ENCODE data around the gene POMP.
"Not testable (repeated sequence)": the region's sequence is repeated elsewhere in the genome, so short reads cannot be mapped to it uniquely, and the experiment has no call there.

POMP gene

DNA sequence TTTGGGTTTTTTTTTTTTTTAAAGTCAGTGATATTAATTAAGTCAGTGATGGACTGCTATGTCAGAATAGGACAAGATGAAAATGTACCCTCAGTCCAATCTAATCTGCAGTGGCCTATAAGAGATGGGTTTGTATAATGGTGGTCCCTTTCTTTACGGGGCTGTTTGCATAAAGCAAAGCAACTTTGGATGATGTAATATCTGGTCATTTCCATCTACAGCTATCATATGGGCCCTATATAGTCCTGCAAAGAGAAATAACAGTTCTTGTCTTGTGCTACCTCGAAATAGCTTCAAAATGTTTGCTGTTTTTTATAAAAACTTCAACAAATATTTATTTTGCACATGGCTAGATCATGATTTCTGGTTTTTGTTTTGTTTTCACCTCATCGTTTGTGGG lies 20.2 kb upstream of the POMP start:
- no peak for DNase-seq

DNA sequence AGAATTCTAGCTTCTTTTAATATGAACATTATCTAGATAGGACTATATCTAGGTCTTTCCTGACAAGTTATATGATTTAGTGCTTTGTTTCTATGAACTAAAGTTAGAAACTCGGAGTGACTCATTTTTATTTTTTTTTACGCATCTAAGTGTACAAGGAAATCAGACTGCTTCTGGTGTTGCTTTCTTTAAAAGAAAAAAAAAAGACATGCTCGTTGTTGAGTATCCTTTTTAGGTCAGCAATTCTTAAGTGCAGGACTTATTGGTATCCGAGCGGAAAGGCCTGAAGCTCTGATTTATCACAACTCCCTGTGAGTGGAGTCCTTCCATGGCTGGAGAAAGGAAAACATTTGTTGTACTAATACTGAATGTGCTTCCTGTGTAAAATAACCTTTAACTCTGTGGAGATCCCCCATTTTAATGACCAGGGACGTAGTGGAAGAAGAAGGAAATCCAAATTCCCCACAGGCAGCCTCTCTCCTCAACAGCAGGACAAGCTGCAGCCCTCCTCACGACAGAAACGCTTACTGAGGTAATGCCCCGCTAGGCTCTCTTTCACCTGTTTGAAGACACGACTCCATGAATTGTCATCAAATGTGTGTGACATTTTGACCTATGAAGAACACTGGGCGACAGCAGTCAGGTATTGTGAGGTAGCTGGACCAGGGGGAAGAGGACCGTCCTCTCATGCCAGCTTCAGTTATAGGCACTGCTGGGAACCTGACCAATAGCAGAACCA lies 17.9 kb upstream of the POMP start:
- no peak for DNase-seq

DNA sequence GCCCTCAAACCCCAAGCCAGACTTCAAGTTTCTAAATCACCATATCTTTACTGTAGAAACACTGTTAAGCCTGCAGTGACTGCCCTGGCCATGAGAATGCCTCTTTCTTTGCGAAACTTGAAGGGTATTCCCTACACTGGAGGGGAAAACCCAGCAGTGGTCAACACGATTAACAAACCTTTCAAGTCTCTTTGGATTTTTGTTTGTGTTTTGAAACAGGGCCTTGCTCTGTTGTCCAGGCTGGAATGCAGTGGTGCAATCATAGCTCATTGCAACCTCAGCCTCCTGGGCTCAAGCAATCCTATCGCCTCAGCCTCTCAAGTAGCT lies 17.4 kb upstream of the POMP start:
- DNase-seq = no peak

DNA sequence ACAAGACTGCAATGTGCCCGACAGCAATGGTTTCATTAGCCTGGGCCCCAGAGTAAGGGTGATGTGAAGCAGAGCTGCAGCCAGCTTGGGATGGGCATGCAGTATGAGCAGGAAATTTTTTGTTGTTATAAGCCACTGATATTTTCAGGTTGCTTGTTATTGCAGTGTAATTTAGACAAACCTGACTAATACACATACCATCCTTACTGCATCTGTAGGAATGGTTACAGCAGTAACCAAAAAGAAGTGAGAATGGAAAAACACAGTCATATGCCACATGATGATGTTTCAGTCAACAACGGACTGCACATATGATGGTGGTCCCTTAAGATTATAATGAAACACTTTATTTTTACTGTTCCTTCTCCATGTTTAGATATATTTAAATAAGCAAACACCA lies 8.6 kb upstream of the POMP start:
- no peak for DNase-seq

DNA sequence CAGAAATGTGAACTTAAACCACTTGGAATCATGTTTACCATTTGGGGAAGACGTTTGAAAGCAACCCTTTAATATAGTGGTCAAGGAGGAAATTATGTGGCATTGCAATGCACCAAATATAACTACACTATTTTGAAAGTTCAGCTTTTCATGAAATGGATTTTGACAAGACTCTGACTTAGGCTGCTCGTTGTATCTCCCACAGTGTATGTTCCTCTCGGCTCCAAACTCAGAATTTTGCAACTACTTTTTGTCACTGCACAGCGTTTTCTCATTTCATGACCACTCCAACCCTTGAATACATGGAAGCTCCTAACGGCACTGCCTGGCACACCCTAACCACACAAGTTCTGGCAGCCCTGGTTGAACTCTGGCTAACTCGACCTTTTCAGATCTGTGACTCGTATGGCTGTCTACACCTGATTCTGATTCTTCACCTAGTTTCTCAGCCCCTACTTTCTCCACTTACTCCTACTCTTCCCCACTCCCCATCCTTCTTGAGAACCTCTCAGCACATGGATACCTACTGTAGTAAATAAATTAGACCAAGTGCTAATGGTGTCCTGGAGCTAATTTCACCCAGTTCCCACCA lies 7.0 kb upstream of the POMP start:
- no peak for DNase-seq

DNA sequence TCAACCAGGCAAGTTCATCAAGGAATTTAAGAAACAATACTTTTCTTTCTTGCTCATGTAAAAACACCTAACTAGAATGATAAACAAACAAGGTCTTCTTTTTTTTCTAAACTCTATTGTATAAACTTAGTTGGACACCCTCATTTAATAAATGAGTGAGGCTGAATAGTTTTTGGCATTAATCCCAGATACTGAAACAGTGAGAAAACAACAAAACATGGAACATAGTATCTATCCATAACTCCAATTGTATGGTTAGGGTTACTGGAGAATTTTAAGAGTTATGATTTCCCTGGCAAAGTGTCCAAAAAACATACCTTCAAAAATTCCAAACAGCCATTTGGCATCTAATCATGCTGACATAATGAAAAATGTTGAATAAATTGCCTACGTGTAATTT lies 5.8 kb upstream of the POMP start:
- DNase-seq = no peak

DNA sequence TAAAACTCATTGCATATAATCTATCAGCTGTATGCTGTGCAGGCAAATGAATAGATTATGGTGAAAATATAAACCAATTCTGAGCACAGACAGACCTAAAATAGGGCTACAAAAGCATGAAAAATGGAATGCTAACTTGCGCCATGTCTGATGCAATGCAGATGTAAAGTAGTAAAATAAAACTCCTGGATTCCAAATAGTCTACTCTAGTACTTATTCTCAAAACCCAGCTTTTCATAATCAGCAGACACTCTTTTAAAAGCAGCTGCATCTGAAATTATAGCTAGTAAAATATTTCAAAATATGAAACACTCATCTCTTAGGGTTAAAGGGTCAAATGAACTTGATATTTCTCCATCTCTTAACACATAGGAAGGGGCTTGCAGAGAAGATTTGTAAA lies 4.7 kb upstream of the POMP start:
- no peak for DNase-seq

DNA sequence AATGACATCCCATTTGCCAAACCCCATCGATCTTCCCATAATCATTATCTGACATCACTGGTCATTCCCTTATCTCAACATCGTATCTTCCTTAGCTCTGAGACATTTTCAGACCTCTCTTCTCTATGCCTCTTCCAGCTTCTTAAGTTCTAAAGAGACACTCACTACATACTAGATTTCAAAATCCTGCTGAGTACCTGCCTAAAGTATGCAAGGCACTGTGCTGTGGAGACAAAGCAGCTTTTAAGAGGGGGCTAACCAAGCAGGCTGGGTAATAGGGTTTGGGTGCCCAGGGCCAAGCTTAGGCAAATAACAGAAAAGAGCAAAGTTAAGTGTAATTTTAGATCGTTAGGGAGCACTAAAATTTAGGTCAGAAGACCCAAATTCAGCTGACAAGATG lies 3.4 kb upstream of the POMP start:
- no peak for DNase-seq

DNA sequence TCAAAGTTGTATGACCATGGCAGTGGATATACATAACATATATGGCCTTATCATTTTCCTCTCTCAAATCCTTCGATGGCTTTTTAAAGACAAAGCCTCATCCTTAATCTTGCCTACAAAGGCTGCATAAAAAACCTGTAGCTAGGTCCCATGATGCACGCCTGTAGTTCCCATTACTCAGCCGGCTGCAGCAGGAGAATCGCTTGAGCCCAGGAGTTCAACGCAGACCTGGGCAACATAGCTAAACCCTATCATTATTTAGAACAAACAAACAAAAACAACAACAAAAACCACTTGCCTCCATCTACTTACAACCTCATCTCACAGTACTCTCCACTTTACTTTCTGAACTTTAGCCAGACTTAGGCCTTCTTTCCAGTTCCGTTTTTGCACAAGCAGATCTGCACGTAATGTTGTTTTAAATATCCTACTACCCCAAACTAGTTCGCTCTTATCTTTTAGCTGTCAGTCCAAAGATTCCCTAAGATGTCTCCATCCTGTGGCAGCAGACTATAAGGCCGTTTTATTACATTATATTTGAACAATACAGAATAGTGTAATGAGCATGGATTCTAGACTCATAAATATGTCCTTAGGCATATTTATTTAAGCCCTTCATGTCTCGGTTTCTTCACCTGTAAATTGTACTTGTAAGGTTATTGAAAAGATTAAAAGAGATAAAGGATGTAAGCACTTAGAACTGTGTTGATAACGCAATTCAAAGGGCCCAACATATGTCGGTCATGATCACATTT lies 969 bp upstream of the POMP start:
- DNase-seq = no peak

DNA sequence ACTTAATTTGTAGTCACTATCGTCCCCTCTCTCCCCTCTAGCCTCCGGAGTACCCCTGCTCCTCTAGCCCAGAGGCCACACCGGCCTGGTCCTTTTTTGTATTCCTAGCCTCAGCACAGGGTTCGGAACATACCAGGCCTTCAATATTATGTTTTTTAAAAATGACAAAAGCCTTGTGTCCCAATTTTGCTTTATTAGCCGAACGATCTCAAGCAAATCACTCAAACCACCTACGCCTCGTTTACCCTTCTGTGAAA lies 463 bp upstream of the POMP start:
- peak; percentile 32 for DNase-seq

DNA sequence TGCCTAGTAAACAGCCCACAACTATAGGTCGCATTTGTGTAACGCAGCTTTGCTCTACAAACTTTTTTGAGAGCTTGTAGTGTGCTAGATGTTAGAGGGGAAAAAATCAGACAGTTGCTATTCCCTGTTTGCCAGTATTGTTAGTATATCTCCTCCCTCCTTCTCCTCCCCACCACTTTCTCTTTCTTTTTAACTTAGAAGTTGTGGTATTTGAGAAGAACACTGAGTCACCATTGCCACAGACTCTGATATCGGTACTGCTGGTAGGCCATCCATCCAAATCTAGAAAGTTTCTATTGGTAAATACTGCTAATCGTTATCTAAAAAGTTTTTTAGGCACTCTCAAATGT lies 666 bp downstream of the POMP start:
- no peak for DNase-seq

DNA sequence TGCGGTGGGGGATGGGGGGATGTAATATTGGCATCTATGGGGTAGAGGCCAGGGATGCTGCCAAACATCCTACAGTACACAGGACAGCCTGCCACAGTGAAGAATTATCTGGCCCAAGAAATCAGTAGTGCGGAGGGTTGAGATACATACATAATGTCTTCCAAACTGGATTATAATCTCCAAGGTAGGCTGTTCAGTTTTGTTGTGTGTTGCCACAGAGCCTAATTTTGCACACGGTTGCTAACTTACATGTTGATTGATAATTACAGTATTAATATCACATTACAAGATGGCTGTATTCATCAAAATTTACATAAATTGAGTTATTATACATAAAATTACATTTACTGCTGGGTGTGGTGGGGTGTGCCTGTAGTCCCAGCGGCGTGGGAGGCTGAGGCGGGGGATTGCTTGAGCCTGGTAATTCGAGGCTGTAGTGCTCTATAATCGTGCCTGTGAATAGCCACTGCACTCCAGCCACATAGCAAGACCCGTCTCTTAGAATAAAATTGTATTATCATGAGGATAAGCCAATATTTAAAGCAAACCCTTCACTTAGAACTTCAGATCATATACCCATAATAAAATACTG lies 8.1 kb downstream of the POMP start:
- DNase-seq = no peak

DNA sequence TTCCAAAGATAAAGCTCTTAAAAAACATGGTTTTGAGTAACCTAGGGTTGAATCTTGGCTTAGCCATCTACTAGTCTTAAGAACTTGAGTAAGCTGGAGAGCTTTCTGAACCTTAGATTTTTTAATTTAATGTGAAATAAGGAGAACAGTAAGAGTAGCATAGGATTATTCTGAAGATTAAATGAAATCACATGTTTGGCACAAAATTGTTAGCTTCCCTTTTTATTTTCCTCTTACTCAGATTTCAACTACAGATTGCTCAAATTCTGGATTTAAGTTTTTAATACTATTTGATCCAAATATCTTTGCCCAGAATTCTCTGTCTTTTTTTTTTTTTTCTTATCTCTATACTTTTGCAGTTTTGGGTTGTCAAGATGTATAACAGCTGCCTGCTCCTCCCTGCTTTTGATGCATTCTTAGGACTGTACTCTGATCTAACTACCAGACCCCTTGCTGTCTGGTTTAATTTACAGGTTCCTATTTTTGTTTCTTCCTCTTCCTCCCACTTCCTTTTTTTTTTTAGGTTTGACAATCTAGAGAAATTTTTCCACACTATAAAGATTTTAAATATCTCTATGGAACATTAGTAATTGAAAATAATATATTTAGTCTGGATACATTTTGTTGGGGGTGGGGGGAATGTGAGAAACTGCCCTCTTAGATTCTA lies 12.3 kb downstream of the POMP start:
- no peak for DNase-seq

DNA sequence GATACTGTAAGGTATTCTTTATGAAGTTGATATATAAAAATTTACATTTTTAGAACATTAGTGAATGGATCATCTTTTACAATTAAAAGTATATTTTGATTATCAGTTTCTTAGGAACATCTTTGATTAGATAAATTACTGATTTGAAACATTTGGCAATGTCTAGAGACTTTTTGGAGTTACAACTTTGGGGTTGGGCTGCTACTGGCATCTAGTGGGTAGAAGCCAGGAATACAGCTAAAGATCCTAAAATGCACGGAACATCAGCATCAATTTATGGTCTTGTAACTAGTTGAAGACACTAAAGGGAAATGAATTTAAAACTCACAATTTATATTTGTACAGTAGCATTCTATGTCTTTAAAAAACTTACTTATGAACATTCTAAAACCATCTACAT lies 19.9 kb downstream of the POMP start:
- no peak for DNase-seq

DNA sequence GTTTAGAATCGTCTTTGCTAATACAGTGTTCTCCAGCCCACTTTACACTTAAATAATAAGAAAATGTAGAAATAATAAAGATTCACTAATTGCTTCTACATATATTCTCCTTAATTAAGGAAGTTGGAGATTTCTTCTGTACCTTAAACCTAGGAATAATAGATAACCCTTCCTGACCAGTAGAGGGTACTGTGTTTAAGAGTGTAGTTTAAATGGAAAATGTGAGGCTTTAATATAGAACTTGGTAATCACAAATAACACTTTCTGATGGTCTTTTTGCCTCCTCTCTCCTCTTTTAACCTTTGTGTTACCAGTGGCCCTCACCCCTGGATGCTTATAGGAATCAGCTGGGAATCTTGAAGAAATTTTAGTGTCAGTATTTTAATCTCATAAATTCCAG lies 20.7 kb downstream of the POMP start:
- no peak for DNase-seq

DNA sequence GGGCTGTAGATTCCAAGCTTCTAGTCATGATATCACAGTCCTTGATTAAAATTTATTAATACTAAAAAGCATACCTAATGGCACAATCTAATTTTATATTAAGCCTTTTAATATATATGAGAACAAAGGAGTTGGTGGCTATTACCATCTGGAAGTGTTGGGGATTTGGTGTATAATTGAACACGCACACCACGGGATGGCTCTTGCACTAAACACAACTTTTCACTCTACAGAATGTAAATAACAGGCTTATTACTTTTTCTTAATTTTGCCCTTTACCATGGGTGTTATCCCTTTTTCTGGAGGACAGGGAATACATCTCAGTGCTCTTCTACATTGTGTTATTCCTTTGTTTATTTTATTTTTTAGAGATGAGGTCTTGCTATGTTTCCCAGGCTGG lies 21.6 kb downstream of the POMP start:
- DNase-seq = no peak

DNA sequence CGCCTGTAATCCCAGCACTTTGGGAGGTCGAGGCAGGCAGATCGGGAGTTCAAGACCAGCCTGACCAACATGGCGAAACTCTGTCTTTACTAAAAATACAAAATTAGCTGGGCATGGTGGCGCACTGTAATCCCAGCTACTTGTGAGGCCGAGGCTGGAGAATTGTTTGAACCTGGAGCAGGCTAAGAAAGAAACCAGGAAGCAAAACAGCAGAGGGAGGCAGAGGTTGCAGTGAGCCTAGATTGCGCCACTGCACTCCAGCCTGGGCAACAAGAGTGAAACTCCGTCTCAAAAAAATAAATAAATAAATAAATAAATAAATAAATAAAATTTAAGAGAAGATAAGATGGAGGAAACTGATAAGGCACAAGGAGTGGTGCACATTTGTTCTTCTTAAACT lies 24.2 kb downstream of the POMP start:
- DNase-seq = not testable (repeated sequence)

DNA sequence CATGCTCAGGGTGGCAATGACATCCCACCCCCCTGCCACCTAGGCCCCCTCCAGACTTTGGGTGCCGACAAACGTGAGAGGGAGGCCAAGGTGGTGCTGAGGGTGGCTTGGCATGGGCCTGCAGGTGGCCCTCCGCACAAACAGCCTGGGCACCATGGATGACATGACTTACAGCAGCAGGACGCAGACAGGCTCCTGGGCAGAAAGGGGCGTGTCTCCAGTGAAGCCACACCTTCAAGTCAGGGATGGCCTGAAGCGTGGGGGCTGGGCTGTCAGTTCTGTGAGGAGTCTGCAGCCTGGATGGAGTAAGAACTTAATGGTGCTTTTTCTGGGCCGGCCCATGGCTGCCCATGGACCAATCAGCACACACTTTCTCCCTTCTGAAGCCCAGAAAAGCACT lies 25.3 kb downstream of the POMP start:
- no peak for DNase-seq

DNA sequence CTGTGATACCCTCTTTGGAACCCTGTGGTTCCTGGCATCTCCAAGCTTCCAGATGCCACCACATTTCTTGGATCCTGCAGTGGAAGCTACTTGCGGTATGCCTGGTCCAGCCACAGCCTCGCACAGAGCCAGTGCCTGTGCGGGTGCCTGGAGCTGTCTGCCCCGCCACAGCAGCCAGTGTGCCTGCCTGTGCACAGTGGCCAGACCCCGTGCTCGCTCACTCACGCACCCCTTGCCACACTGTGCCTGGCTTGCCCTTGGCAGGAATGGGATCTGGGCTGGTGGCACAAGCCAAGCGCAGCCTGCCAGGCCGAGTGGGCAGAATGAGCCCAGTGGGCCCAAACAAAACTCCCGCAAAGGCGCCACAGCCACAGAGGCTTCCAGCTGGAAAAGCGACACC lies 26.2 kb downstream of the POMP start:
- DNase-seq = no peak

DNA sequence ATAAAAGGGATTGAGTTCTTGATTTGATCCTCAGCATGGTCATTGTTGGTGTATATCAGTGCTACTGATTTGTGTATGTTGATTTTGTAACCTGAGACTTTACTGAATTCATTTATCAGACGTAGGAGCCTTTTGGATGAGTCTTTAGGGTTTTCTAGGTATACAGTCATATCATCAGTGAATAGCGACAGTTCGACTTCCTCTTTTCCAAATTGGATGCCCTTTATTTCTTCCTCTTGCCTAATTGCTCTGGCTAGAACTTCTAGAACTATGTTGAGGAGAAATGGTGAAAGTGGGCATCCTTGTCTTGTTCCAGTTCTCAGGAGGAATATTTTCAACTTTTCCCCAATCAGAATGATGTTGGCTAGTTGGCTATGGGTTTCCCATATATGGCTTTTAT lies 27.0 kb downstream of the POMP start:
- DNase-seq = no peak

DNA sequence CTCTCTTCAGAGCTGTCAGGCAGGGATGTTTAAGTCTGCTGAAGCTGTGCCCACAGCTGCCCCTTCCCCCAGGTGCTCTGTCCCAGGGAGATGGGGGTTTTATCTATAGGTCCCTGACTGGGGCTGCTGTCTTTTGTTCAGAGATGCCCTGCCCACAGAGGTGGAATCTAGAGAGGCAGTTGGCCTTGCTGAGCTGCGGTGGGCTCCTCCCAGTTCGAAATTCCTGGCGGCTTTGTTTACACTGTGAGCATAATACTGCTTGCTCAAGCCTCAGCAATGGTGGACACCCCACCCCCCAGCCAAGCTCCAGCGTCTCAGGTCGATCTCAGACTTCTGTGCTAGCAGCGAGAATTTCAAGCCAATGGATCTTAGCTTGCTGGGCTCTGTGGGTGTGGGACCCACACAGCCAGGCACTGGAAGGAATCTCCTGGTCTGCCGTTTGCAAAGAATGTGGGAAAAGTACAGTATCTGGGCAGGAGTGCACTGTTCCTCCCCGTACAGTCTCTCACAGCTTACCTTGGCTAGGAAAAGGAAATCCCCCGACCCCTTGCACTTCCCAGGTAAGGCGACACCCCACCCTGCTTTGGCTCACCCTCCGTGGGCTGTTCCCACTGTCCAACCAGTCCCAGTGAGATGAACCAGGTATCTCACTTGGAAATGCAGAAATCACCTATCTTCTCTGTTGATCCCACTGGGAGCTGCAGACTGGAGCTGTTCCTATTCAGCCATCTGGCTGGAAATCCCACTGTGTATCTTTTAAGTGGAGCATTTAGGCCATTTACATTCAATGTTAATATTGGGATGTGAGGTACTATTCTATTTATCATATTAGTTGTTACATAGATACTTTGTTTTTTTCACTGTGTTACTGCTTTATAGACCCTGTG lies 34.9 kb downstream of the POMP start:
- not testable (repeated sequence) for DNase-seq

DNA sequence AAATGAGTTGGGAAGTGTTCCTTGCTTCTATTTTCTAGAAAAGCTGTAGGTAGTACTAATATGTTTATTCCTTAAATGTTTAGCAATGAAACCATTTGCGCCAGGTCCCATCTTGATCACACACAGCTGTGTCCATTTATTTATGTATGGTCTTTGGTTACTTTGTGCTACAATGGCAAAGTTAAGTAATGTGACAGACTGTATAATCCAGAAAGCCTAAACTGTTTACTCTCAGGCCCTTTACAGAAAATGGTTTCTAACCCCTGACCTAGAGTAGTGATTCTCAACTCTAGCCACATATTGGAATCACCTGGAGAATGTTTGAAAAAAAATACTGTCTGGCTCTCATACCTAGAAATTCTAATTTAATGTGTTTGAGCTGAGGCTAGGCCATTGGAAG lies 38.5 kb downstream of the POMP start:
- DNase-seq = no peak

DNA sequence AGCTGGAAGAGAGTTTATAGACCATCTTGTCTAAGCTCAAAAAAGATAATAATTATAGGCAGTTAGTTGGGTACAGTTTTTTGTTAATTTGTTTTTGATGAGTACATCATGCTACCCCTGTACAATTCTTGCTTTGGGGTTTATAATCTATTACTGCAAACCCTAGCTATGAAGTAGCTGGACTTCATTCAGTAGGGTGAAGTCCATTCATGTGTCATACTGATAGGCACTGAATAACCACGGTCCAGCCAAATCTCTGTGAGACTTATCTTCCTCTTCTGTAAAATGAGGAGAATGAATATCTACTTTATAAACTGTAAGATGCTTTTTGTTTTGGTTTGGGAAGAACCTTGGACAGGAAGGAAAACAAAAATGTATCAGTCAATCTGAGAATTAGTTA lies 40.3 kb downstream of the POMP start:
- DNase-seq = no peak

Data from femur (tissue), 1 donor.